ENCODE measurements around the gene FLACC1.
"Not testable (repeated sequence)": the region's sequence is repeated elsewhere in the genome, so short reads cannot be mapped to it uniquely, and the experiment has no call there.

The FLACC1 gene

GRCh38 chr2:201357221-201357620, at the start of gene FLACC1:
FLACC1 (minus strand) TSS chr2:201357345; CDS start chr2:201351404, 5,941 bp downstream.
- DNase-seq (ENCODE audit: low read depth), result no peak

- no peak for DNase-seq (ENCODE audit: low read depth)
Measured at GRCh38 chr2:201406077-201406662, 49.0 kb upstream of the FLACC1 start.

GRCh38 chr2:201404699-201405280, 47.6 kb upstream of the FLACC1 start:
- no peak for DNase-seq (ENCODE audit: low read depth)

GRCh38 chr2:201403880-201404279, 46.7 kb upstream of the FLACC1 start:
- DNase-seq (ENCODE audit: low read depth), result no peak

GRCh38 chr2:201402651-201403562, 45.8 kb upstream of the FLACC1 start:
- DNase-seq (ENCODE audit: low read depth), result no peak

- DNase-seq (ENCODE audit: low read depth), result no peak
Measured at GRCh38 chr2:201401815-201402214, 44.7 kb upstream of the FLACC1 start.

- DNase-seq (ENCODE audit: low read depth), result no peak
Measured at GRCh38 chr2:201396595-201396994, 39.5 kb upstream of the FLACC1 start.

- no peak for DNase-seq (ENCODE audit: low read depth)
Measured at GRCh38 chr2:201383136-201383535, 26.0 kb upstream of the FLACC1 start.

- DNase-seq (ENCODE audit: low read depth), result no peak
Measured at GRCh38 chr2:201378496-201379397, 21.6 kb upstream of the FLACC1 start.

GRCh38 chr2:201377218-201377617, 20.1 kb upstream of the FLACC1 start:
- no peak for DNase-seq (ENCODE audit: low read depth)

GRCh38 chr2:201369775-201370174, 12.6 kb upstream of the FLACC1 start:
- no peak for DNase-seq (ENCODE audit: low read depth)

- DNase-seq (ENCODE audit: low read depth), result not testable (repeated sequence)
Measured at GRCh38 chr2:201369318-201369717, 12.2 kb upstream of the FLACC1 start.

GRCh38 chr2:201366146-201366545, 9.0 kb upstream of the FLACC1 start:
- no peak for DNase-seq (ENCODE audit: low read depth)

GRCh38 chr2:201363857-201364560, 6.9 kb upstream of the FLACC1 start:
- DNase-seq (ENCODE audit: low read depth), result no peak

GRCh38 chr2:201362396-201362795, 5.3 kb upstream of the FLACC1 start:
- DNase-seq (ENCODE audit: low read depth), result no peak

- DNase-seq (ENCODE audit: low read depth), result no peak
Measured at GRCh38 chr2:201361078-201361733, 4.1 kb upstream of the FLACC1 start.

GRCh38 chr2:201360256-201360655, 3.1 kb upstream of the FLACC1 start:
- no peak for DNase-seq (ENCODE audit: low read depth)

- no peak for DNase-seq (ENCODE audit: low read depth)
Measured at GRCh38 chr2:201358684-201359083, 1.5 kb upstream of the FLACC1 start.

- DNase-seq (ENCODE audit: low read depth), result no peak
Measured at GRCh38 chr2:201353116-201353515, 4.0 kb downstream of the FLACC1 start.

- no peak for DNase-seq (ENCODE audit: low read depth)
Measured at GRCh38 chr2:201350879-201351278, 6.3 kb downstream of the FLACC1 start.

GRCh38 chr2:201349601-201350000, 7.5 kb downstream of the FLACC1 start:
- DNase-seq (ENCODE audit: low read depth), result no peak
